ENCODE results near the gene AIG1.
"Not testable (repeated sequence)": the region's sequence is repeated elsewhere in the genome, so short reads cannot be mapped to it uniquely, and the experiment has no call there.

AIG1 gene

DNA sequence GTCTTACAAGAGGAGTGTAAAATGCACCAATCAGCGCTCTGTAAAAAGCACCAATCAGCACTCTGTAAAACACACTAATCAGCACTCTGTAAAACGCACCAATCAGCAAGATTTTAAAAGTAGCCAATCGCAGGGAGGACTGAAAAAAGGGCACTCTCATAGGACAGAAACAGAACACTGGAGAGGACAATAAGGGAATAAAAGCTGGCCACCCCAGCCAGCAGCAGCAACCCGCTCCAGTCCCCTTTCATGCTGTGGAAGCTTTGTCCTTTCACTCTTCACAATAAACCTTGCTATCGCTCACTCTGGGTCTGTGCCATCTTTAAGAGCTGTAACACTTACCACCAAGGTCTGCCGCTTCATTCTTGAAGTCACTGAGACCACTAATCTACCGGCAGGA, 1.7 kb upstream of the AIG1 start:
- no peak for DNase-seq (ENCODE audit: low read depth)

GRCh38 chr6:143059663-143060353, 881 bp upstream of the AIG1 start:
- no peak for DNase-seq (ENCODE audit: low read depth)

DNA sequence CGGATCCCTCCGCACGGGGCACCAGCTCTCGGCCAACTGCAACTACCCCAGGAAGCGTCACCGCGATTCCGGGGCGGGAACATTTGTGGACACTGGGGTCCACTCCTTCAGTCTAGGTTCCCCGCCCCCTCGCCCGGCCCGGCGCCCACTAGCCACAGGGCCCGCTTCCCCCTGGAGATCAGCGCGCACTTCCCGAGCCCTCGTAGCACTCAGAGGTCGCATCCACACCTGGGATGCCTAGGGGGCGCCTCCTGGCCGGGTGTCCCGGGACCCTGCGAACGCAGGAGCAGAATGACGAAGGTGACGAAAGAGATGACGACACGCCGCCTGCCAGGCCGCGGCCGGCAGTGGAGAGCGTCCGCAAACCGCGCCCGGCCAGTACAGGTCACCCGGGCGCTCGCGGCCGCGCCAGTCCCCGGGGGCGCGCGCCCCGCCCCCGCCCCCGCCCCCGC, 309 bp upstream of the AIG1 start:
- peak; percentile 42 for DNase-seq (ENCODE audit: low read depth)

GRCh38 chr6:143061597-143062385, 1.1 kb downstream of the AIG1 start:
- DNase-seq (ENCODE audit: low read depth), result no peak

DNA sequence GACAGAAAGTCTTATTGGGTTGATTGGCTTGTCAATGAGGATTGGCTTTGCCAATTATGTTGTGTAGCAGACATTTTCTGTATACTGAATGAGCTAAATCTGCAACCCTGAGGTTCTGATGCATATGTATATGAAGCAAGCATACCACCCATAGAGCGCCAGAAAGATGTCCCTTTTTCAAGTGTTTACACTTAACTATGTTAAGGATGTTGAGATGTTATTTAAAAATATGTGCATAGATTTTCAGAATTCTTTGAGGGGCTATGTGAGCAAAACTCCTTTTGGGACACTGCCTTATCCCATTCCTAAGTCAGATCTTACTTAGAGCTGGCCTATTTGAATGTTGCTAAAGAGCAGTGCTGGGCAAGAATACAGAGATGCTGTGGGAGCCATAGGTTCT, 1.9 kb downstream of the AIG1 start:
- no peak for DNase-seq (ENCODE audit: low read depth)

GRCh38 chr6:143063631-143064030, 2.9 kb downstream of the AIG1 start:
- no peak for DNase-seq (ENCODE audit: low read depth)

GRCh38 chr6:143064271-143064670, 3.6 kb downstream of the AIG1 start:
- DNase-seq (ENCODE audit: low read depth), result no peak

GRCh38 chr6:143064951-143065683, 4.4 kb downstream of the AIG1 start:
- DNase-seq (ENCODE audit: low read depth), result no peak

GRCh38 chr6:143068001-143068400, 7.3 kb downstream of the AIG1 start:
- no peak for DNase-seq (ENCODE audit: low read depth)

- DNase-seq (ENCODE audit: low read depth), result no peak
These were observed 13.4 kb downstream of the AIG1 start for GRCh38 chr6:143074101-143074500.

- no peak for DNase-seq (ENCODE audit: low read depth)
These were observed 14.1 kb downstream of the AIG1 start for GRCh38 chr6:143074670-143075318.

DNA sequence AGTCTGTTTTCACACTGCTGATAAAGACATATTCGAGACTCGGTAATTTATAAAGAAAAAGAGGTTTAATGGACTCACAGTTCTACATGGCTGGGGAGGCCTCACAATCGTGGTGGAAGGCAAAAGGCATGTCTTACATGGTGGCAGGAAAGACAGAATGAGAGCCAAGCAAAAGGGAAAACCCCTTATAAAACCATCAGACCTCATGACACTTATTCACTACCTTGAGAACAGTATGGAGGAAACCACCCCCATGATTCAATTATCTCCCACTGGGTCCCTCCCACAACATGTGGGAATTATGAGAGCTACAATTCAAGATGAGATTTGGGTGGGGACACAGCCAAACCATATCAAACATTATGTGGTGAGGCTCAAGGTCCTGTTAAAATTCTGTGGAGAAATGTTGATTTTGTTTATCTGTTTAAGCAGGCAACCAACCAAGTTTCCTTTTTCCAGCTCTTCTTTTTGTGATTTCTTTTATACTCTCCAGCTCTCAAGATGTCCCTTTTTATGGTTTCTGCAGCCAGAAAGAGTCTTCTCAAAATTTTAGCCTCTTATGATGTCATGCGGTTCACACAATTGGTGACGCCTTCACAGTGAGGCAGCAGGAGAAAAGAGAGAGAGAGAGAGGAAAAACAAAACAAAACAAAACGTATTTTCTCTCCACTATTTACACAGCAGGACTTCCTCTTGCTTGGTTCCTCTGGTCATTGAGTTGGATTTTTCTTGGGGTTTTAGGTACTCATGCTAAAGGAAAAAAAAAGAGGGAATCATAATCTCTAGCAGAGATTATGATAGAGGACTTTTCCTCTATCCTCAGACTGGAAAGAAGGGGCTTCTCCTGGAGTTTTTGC, 18.0 kb downstream of the AIG1 start:
- no peak for DNase-seq (ENCODE audit: low read depth)

DNA sequence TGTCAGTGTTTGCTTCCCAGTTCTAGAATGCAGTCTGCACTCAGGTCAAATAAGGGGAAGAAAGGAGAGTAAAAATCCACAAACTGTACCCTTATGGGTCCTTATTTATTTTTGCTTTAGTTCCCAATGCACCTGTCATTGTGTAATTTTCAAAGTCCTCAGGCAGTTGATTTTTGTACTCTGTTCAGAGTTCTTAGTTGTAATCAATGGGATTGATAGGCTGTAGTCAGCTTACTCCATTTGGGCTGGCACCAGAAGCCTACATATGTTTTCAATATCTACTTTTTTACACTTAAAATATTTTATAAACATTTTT, 18.6 kb downstream of the AIG1 start:
- DNase-seq (ENCODE audit: low read depth), result no peak

GRCh38 chr6:143082274-143082673, 21.6 kb downstream of the AIG1 start:
- DNase-seq (ENCODE audit: low read depth), result not testable (repeated sequence)

- DNase-seq (ENCODE audit: low read depth), result not testable (repeated sequence)
These were observed 23.3 kb downstream of the AIG1 start for GRCh38 chr6:143084019-143084418.

DNA sequence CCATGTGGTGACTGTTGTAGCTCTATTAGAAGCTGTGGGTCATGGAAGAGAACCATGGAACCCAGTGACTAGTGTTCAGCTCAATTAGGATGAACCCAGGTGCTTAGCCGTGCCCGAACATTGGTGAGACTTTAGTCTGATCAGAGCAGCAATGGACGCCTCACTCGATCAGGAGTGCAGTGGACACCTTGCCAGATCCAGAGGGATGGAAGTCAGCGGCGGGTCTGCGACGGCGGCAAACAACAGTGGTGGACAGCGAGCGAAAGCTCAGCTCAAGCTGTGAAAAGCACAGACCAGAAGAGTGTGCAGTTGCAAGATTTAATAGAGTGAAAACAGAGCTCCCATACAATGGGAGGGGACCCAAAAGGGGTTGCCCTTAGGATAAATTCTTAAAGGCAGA, 26.6 kb downstream of the AIG1 start:
- not testable (repeated sequence) for DNase-seq (ENCODE audit: low read depth)

- DNase-seq (ENCODE audit: low read depth), result no peak
These were observed 27.2 kb downstream of the AIG1 start for GRCh38 chr6:143087856-143088255.

GRCh38 chr6:143090314-143091044, 29.8 kb downstream of the AIG1 start:
- no peak for DNase-seq (ENCODE audit: low read depth)

GRCh38 chr6:143092768-143093167, 32.1 kb downstream of the AIG1 start:
- no peak for DNase-seq (ENCODE audit: low read depth)

DNA sequence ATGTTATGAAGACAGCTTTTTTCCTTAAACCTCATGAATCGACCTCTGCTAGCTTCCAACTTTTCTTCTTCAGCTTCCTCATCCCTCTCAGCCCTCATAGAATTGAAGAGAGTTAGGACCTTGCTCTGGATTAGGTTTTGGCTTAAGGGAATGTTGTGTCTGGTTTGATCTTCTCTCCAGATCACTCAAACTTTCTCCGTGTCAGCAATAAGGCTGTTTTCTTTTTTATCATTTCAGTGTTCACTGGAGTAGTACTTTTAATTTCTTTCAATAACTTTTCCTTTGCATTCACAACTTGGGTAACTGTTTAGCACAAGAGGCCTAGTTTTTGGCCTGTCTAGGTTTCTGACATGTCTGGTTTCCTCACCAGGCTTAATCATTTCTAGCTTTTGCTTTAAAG, 32.6 kb downstream of the AIG1 start:
- no peak for DNase-seq (ENCODE audit: low read depth)

DNA sequence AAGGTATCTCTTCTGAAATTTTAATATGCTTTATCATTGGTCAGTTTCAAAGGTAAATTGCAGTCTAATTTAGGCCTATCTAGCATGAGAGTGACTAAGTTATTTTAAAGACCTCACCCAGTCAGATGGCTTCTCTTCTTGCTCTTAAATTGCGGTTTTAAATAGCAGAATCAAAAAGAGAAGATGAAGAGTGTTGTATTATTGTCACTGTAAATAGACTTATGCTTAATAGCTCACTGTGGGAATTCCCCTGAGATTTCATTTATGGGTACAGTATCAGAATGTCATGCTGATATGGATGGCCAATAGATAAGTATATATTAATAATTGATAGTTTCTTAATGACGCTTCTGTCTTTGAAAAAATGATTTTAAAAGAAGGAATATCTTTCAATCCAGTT, 35.7 kb downstream of the AIG1 start:
- DNase-seq (ENCODE audit: low read depth), result no peak

All from stimulated activated CD8-positive, alpha-beta memory T cell treated with anti-CD3 and anti-CD28 coated beads, Interleukin-4, amount 100 ng/mL, for 24 hours (primary cell).